Epithelial cell of esophagus (primary cell): ENCODE results near the gene MCCC1.

Experiments
- DNase-seq: peaks from one replicate; pipeline ENCODE4 v3.0.0; 2010; ENCODE audit warnings: low read depth
- H3K4me3 ChIP-seq: 2 replicates; pipeline ENCODE4 v1.5.1; 2011; ENCODE audit warnings: mild to moderate bottlenecking, low read length, control low read depth
- CTCF ChIP-seq: IDR thresholded peaks from 2 replicates; pipeline ENCODE4 v1.5.1; 2011; ENCODE audit warnings: low read depth, mild to moderate bottlenecking, low read length, control low read depth, inconsistent platforms; ENCODE audit not compliant: insufficient read depth; ENCODE audit errors: missing control alignments

Gene MCCC1

GRCh38 chr3:183131186-183131725 is 32.0 kb upstream of the MCCC1 start:
- no peak for TF ChIP-seq CTCF
- no peak overlapping the region for H3K4me3 ChIP-seq
- no peak for DNase-seq

- no peak for TF ChIP-seq CTCF
- no peak overlapping the region for H3K4me3 ChIP-seq
- DNase-seq = peak; percentile 13
Observed at GRCh38 chr3:183129243-183129642, 29.9 kb upstream of the MCCC1 start.

- no peak for TF ChIP-seq CTCF
- peak; percentile 10 for DNase-seq
- no peak overlapping the region for H3K4me3 ChIP-seq
Observed at GRCh38 chr3:183128709-183129108, 29.4 kb upstream of the MCCC1 start.

GRCh38 chr3:183123891-183124290 is 24.6 kb upstream of the MCCC1 start:
- DNase-seq = peak; percentile 51
- no peak overlapping the region for H3K4me3 ChIP-seq
- no peak for TF ChIP-seq CTCF

- peak; percentile 75 for TF ChIP-seq CTCF
- H3K4me3 ChIP-seq = no peak overlapping the region
- peak; percentile 49 for DNase-seq
Observed at GRCh38 chr3:183122257-183122932, 23.1 kb upstream of the MCCC1 start.

GRCh38 chr3:183120538-183121215 is 21.4 kb upstream of the MCCC1 start:
- DNase-seq = no peak
- no peak for TF ChIP-seq CTCF
- no peak overlapping the region for H3K4me3 ChIP-seq
